Fibroblast of skin of back (primary cell): Measurements from ENCODE around the gene TMOD3.

Experiments
- DNase-seq: peaks from one replicate; pipeline ENCODE4 v3.0.0-alpha.2; 2013

TMOD3 gene

GRCh38 chr15:51912528-51912927 lies 83.1 kb downstream of the TMOD3 start:
- no peak for DNase-seq

- DNase-seq, result peak; percentile 20
These were observed 88.0 kb downstream of the TMOD3 start for GRCh38 chr15:51917493-51917892.

- DNase-seq, result no peak
These were observed 95.0 kb downstream of the TMOD3 start for GRCh38 chr15:51924156-51925068.

- DNase-seq, result no peak
These were observed 97.4 kb downstream of the TMOD3 start for GRCh38 chr15:51926809-51927208.

GRCh38 chr15:51931016-51931415 lies 101.6 kb downstream of the TMOD3 start:
- DNase-seq, result no peak

GRCh38 chr15:51931638-51932037 lies 102.2 kb downstream of the TMOD3 start:
- peak; percentile 16 for DNase-seq

- DNase-seq, result no peak
These were observed 102.7 kb downstream of the TMOD3 start for GRCh38 chr15:51932161-51932560.

GRCh38 chr15:51935466-51936104 lies 106.1 kb downstream of the TMOD3 start:
- no peak for DNase-seq

- DNase-seq, result no peak
These were observed 106.6 kb downstream of the TMOD3 start for GRCh38 chr15:51936105-51936478.

- DNase-seq, result no peak
These were observed 108.8 kb downstream of the TMOD3 start for GRCh38 chr15:51938286-51938685.

GRCh38 chr15:51939216-51939615 lies 109.8 kb downstream of the TMOD3 start:
- no peak for DNase-seq

GRCh38 chr15:51947124-51947523 lies 117.7 kb downstream of the TMOD3 start:
- no peak for DNase-seq

GRCh38 chr15:51952805-51953204 lies 123.4 kb downstream of the TMOD3 start:
- no peak for DNase-seq

- no peak for DNase-seq
These were observed 126.1 kb downstream of the TMOD3 start for GRCh38 chr15:51955504-51955903.
